NT2/D1 (cell line): ENCODE data around the gene EPM2A.

Experiments used
- YY1 ChIP-seq: IDR thresholded peaks from 2 replicates; pipeline ENCODE4 v1.6.1; 2011; ENCODE audit not compliant: insufficient read length, insufficient read depth
- ZNF274 ChIP-seq: IDR thresholded peaks from 2 replicates; pipeline ENCODE4 v1.6.1; 2011; ENCODE audit warnings: mild to moderate bottlenecking, low read depth, low read length

DNA sequence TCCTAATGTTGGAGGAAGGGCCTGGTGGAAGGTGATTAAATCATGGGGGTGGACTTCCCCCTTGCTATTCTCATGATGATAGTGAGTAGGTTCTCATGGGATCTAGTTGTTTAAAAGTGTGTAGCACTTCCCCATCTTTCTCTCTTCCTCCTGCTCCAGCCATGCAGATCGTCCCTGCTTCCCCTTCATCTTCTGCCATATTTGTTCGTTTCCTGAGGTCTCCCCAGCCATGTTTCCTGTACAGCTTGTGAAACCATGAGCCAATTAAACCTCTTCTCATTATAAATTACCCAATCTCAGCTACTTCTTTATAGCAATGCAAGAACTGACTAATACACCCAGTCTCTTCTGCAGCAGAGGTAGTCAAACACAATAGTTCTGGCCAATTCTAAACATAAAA lies 5.4 kb downstream of the EPM2A start:
- TF ChIP-seq YY1 (no peak), ZNF274 (no peak)
